Thyroid gland (tissue), 4 donors: ENCODE results near the gene EZR. TPM values are rescaled to one million over a fixed set of nuclear protein-coding genes. Genes with fewer than 3 reads are reported as not detected.
A peak's percentile ranks its signal among the peaks of the same experiment; 100 is the strongest.

Source experiments
- DNase-seq, 2 donors: peaks; one replicate each; pipeline ENCODE4 v3.0.0-alpha.2; 2019
- H3K27ac ChIP-seq, 3 donors: fragments of 200-600 bp; sonication (generic); 1 replicate in 2 of 3; 2 replicates in 1 of 3; pipeline ENCODE4 v1.5.1; 2016 to 2019; ENCODE audit warnings: mild to moderate bottlenecking in 1 of 3, moderate library complexity in 1 of 3
- H3K27me3 ChIP-seq: fragments of 200-600 bp; sonication (generic); one replicate; pipeline ENCODE4 v1.5.1; 2019
- H3K36me3 ChIP-seq, 2 donors: fragments of 200-600 bp; sonication (generic); one replicate each; pipeline ENCODE4 v1.5.1; 2016 to 2019
- H3K4me1 ChIP-seq, 2 donors: fragments of 200-600 bp; sonication (generic); one replicate each; pipeline ENCODE4 v1.5.1; 2017 to 2019
- H3K4me3 ChIP-seq, 3 donors: fragments of 200-600 bp; sonication (generic); replicated peaks in 1 of 3; 1 replicate in 2 of 3; 2 replicates in 1 of 3; pipeline ENCODE4 v1.5.1; 2016; ENCODE audit warnings: mild to moderate bottlenecking in 1 of 3
- H3K9me3 ChIP-seq: fragments of 200-600 bp; sonication (generic); one replicate; pipeline ENCODE4 v1.5.1; 2017
- CTCF ChIP-seq, 6 experiments: fragments of 200-600 bp in 3 of 6; fragments of 450-650 bp in 3 of 6; sonication (generic) in 3 of 6; IDR thresholded peaks; one replicate each; pipeline ENCODE4 v1.5.1; 2016 to 2019; ENCODE audit warnings: antibody characterized with exemption in 6 of 6, mild to moderate bottlenecking in 2 of 6, inconsistent platforms in 1 of 6, moderate library complexity in 1 of 6
- POLR2A ChIP-seq, 2 donors: fragments of 450-650 bp; IDR thresholded peaks; one replicate each; pipeline ENCODE4 v1.6.1; 2017; ENCODE audit warnings: antibody characterized with exemption in 2 of 2, mild to moderate bottlenecking in 2 of 2, moderate library complexity in 1 of 2
- WGBS, 2 donors: methylation state at CpG; one replicate each; pipeline ENCODE4 v1.1.5; 2017; 5-methylcytosine and 5-hydroxymethylcytosine counted together
- intact Hi-C: fragments of 100-400 bp; cut with DNase I; formaldehyde crosslinking; loops from one replicate; pipeline ENCODE4 v1.15.1; 2023
- total RNA-seq, 4 donors: library from RNA; depleted of rRNA; stranded (reverse); fragments of >200 nt; gene quantifications; one replicate each; pipeline ENCODE4 v1.2.3, GENCODE V29; 2016

The EZR gene
- total RNA-seq, 4 donors from 2014 or later, result 221 to 412 (median 339) TPM

DNA sequence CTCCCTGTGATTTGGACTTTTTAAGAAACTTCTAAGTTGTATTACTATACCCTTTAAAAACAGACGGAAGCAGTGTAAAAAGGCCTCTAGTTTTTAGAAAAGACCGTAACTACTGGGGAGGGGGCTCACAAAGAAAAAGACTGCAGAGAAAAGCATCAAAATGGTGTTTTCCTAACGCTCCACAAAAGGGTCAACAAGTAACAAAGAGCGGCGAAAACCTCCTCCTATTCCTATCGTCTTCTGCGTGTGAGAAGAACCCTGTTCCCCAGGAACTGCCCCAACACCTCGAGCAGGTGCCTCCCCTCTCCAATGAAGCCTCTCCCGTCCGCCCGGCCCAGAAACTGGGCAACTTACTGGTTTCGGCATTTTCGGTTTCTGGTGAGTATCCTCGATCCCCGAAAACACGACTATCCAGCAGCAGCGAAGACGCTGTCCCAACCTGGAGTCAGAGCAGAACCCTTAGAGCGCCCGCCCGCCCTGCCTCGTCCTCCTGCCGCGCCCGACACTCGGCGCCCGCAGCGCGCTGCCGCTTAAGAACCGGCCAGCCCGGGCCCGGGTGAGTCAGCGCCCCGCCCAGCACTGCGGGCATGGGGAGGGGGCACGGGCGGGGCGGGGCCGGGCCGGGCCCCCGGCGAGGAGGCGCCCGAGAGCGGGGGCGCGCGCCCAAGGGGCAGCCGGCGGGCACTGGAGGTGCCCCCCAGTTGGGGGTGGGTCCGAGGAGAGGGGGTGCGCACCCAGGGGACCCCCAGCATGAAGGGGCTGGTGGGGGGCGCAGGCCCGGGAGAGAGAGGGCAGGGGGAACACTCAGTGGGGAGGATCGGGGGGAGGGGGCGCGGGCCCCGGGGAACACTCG lies 1.2 kb downstream of the EZR start:
- H3K9me3 ChIP-seq, result no peaks in the 10 kb centered on the region
- 2 to 5% methylated on average over 13 to 42 of the region's 61 CpGs for WGBS, 2 donors
- TF ChIP-seq CTCF (IDR thresholded peaks at IDR 0.05), result no peak
- TF ChIP-seq POLR2A (IDR thresholded peaks at IDR 0.05), result peak; percentile 96 to 99
- H3K27ac ChIP-seq, result peak overlapping the region; percentile 78 to 98 (median 98)
- DNase-seq, result peak; percentile 85 to 86
- intact Hi-C loops, result no loop called here
- peaks cover 33 to 47% of the 10 kb centered on the region in 2 donors for H3K4me1 ChIP-seq
- peak overlapping the region; percentile 40 to 90 (median 48) for H3K4me3 ChIP-seq
- no peaks in the 10 kb centered on the region for H3K36me3 ChIP-seq
- H3K27me3 ChIP-seq, result no peaks in the 10 kb centered on the region

DNA sequence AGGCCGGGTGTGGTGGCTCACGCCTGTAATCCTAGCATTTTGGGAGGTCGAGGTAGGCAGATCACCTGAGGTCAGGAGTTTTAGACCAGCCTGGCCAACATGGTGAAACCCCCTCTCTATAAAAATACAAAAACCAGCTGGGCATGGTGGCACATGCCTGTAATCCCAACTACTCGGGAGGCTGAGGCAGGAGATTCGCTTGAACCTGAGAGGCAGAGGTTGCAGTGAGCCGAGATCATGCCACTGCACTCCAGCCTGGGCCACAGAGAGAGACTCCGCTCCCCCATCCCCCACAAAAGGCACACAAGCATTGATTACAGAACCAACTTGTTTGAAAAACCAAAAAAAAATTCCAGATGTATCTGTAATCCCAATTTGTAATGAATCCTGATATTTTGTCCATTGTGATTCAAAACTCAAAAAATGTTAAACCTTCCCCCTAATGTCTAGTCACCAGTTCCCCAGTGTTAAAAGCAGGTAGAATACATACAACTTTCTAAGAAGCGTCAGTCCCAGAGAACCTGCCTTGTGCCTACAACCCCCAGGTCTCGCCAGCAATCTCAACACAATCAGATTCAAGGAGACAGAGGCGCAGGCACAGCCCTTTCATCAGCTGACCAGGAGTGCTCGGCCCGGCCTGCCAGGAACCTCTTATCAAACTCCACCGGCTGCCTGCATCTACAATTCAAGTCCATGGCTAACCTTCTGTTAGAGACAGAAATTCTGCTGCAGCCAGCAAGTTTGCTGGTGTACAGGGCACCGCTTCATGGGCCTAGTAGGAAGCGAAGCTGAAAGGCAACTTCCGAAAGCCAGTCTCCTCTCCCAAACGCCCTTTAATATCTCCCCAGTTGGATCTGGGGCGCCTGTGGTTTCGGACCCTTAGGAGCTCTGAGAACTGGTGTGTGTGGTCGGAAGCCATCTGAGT lies 2.1 kb downstream of the EZR start:
- intact Hi-C loops, result no loop called here
- TF ChIP-seq CTCF (IDR thresholded peaks at IDR 0.05), result no peak
- TF ChIP-seq POLR2A (IDR thresholded peaks at IDR 0.05), result peak in 1 of 2 donors; percentile 86
- Histone ChIP-seq H3K4me1 (peaks cover 42 to 51% of the 10 kb centered on the region in 2 donors), H3K9me3 (no peaks in the 10 kb centered on the region), H3K4me3 (peak overlapping the region; percentile 33 to 90 (median 40)), H3K36me3 (no peaks in the 10 kb centered on the region), H3K27me3 (no peaks in the 10 kb centered on the region), H3K27ac (peak overlapping the region; percentile 78 to 98 (median 98))
- DNase-seq, result peak; percentile 90 to 91
- 38 to 39% methylated on average over 20 of the region's 20 CpGs for WGBS, 2 donors

GRCh38 chr6:158816329-158816728 lies 2.8 kb downstream of the EZR start:
- H3K9me3 ChIP-seq, result no peaks in the 10 kb centered on the region
- no peak for TF ChIP-seq CTCF (IDR thresholded peaks at IDR 0.05)
- TF ChIP-seq POLR2A (IDR thresholded peaks at IDR 0.05), result no peak
- intact Hi-C loops, result no loop called here
- peak overlapping the region; percentile 33 to 90 (median 40) for H3K4me3 ChIP-seq
- 45 to 53% methylated on average over 5 of the region's 5 CpGs for WGBS, 2 donors
- DNase-seq, result no peak
- peak overlapping the region; percentile 78 to 98 (median 98) for H3K27ac ChIP-seq
- H3K27me3 ChIP-seq, result no peaks in the 10 kb centered on the region
- H3K36me3 ChIP-seq, result no peaks in the 10 kb centered on the region
- H3K4me1 ChIP-seq, result peaks cover 49 to 57% of the 10 kb centered on the region in 2 donors

DNA sequence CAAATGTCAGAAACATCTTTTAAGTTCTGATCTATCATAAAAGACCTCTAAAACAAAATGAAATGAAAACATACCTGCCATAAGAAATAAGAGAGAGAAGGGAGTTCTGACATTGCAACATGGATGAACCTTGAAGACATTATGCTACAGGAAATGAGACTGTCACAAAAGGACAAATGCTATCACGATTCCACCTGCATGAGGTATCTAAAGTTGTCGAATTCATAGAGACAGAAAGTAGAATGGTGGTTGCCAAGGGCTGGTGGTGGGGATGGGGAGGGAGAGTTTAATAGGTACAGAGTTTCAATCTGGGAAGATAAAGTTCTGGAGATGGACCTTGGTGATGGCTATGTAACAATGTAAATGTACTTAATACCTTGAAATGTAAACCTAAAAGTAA lies 3.3 kb downstream of the EZR start:
- no peak for DNase-seq
- H3K4me3 ChIP-seq, result peak overlapping the region; percentile 19 to 90 (median 33)
- no peaks in the 10 kb centered on the region for H3K9me3 ChIP-seq
- H3K36me3 ChIP-seq, result no peaks in the 10 kb centered on the region
- intact Hi-C loops, result no loop called here
- TF ChIP-seq CTCF (IDR thresholded peaks at IDR 0.05), result no peak
- no peak for TF ChIP-seq POLR2A (IDR thresholded peaks at IDR 0.05)
- peak overlapping the region; percentile 69 to 98 (median 78) for H3K27ac ChIP-seq
- H3K4me1 ChIP-seq, result peaks cover 53 to 60% of the 10 kb centered on the region in 2 donors
- H3K27me3 ChIP-seq, result no peaks in the 10 kb centered on the region
- WGBS, 2 donors, result 61 to 80% methylated on average over 2 of the region's 2 CpGs
